ENCODE data around the gene TMPRSS9. TPM values are rescaled to one million over a fixed set of nuclear protein-coding genes. Genes with fewer than 3 reads are reported as not detected.
"Not testable (repeated sequence)": the region's sequence is repeated elsewhere in the genome, so short reads cannot be mapped to it uniquely, and the experiment has no call there.

The TMPRSS9 gene
- polyA plus RNA-seq, 1 donor: 1.9 TPM

DNA sequence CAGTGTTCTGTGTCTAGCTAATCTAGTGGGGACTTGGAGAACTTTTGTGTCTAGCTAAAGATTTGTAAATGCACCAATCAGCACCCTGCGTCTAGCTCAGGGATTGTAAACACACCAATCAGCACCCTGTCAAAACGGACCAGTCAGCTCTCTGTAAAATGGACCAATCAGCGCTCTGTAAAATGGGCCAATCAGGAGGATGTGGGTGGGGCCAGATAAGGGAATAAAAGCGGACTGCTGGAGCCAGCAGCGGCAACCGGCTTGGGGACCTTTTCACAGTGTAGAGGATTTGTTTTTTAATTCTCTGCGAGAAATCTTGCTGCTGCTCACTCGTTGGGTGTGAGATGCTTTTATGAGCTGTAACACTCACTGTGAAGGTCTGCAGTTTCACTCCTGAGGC lies 32.8 kb downstream of the TMPRSS9 start:
- not testable (repeated sequence) for H3K9me3 ChIP-seq (ENCODE audit: control insufficient read depth, low read depth, low read length)

DNA sequence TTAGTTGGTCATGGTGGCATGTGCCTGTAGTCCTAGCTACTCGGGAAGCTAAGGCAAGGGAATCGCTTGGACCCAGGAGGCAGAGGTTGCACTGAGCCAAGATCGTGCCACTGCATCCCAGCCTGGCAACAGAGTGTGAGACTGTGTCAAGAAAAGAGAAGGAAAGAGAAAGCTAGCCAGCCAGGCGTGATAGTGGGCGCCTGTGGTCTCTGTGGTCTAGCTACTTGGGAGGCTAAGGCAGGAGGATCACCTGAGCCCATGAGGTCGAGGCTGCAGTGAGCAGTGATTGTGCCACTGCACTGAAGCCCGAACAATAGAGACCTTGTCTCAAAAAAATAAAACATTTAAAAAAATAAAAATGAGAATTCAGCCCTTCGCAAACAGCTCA lies 34.0 kb downstream of the TMPRSS9 start:
- no peak for DNase-seq
- Histone ChIP-seq H3K36me3 (ENCODE audit: control insufficient read depth, insufficient read depth, low read length) (no peaks in the 10 kb centered on the region), H3K27me3 (ENCODE audit: control insufficient read depth, insufficient read depth, low read length) (no peaks in the 10 kb centered on the region), H3K27ac (ENCODE audit: low read length) (no peak overlapping the region), H3K4me1 (ENCODE audit: control insufficient read depth, insufficient read depth, low read length) (peaks cover 11% of the 10 kb centered on the region), H3K9me3 (ENCODE audit: control insufficient read depth, low read depth, low read length) (no peaks in the 10 kb centered on the region), H3K4me3 (ENCODE audit: low read length) (no peak overlapping the region)
- WGBS (ENCODE audit: insufficient coverage, low lambda C conversion rate): 92% methylated on average over 2 of the region's 8 CpGs

More for the DNA sequence above, 32.8 kb downstream of the TMPRSS9 start:
- not testable (repeated sequence) for H3K36me3 ChIP-seq (ENCODE audit: control insufficient read depth, insufficient read depth, low read length); H3K27me3 ChIP-seq (ENCODE audit: control insufficient read depth, insufficient read depth, low read length); DNase-seq; H3K4me3 ChIP-seq (ENCODE audit: low read length); H3K27ac ChIP-seq (ENCODE audit: low read length)
- H3K4me1 ChIP-seq (ENCODE audit: control insufficient read depth, insufficient read depth, low read length): peaks cover 11% of the 10 kb centered on the region
- no CpG with 5 or more reads among the region's 8 CpGs for WGBS (ENCODE audit: insufficient coverage, low lambda C conversion rate)

DNA sequence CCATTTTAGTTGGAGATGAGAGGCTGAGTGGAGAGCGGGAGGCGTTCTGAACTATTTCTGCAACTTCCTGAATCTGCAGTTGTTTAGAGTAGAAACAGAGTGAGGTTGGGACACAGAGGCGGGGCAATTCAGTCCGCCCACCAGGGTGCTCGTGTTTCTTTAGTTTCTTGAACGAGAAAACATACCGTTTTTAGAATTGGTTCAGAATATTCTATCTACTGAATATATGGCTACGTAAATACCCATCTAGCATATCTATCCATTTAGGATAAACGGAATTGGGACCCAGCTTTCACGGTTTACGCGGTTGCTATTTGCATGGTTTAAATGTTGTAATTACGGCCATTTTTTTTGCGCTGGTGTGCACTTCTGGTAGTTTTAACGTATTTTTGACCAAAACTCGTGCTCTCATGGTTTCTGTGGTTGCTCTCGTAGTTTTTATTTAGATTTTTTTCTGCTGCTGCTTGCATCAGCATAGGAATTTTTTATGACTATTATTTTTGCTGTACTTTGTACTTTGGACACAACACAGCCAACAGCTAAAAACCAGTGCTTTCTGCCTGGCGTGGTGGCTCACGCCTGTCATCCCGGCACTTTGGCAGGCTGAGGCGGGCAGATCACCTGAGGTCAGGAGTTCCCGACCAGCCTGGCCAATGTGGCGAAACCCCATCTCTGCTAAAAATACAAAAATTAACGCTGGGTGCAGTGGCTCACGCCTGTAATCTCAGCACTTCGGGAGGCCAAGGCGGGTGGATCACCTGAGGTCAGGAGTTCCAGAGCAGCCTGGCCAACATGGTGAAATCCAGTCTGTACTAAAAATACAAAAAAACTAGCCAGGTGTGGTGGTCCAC lies 34.6 kb downstream of the TMPRSS9 start:
- H3K4me3 ChIP-seq (ENCODE audit: low read length): no peak overlapping the region
- H3K36me3 ChIP-seq (ENCODE audit: control insufficient read depth, insufficient read depth, low read length): no peaks in the 10 kb centered on the region
- H3K27me3 ChIP-seq (ENCODE audit: control insufficient read depth, insufficient read depth, low read length): no peaks in the 10 kb centered on the region
- no peaks in the 10 kb centered on the region for H3K9me3 ChIP-seq (ENCODE audit: control insufficient read depth, low read depth, low read length)
- H3K4me1 ChIP-seq (ENCODE audit: control insufficient read depth, insufficient read depth, low read length): peaks cover 11% of the 10 kb centered on the region
- 63% methylated on average over 6 of the region's 27 CpGs for WGBS (ENCODE audit: insufficient coverage, low lambda C conversion rate)
- peak overlapping the region; percentile 67 for H3K27ac ChIP-seq (ENCODE audit: low read length)
- DNase-seq: peak; percentile 85 to 92

DNA sequence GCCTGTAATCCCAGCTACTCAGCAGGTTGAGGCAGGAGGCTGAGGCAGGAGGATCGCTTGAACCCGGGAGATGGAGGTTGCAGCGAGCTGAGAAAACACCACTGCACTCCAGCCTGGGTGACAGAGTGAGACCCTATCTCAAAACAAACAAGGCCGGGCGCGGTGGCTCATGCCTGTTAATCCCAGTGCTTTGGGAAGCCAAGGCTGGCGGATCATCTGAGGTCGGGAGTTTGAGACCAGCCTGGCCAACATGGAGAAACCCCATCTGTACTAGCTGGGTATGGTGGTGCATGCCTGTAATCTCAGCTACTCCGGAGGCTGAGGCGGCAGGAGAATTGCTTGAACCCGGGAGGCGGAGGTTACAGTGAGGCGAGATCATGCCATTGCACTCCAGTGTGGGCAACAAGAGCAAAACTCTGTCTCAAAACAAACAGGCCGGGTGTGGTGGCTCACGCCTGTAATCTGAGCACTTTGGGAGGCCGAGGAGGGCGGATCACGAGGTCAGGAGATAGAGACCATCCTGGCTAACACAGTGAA lies 35.3 kb downstream of the TMPRSS9 start:
- not testable (repeated sequence) for H3K36me3 ChIP-seq (ENCODE audit: control insufficient read depth, insufficient read depth, low read length); H3K9me3 ChIP-seq (ENCODE audit: control insufficient read depth, low read depth, low read length); DNase-seq; H3K27me3 ChIP-seq (ENCODE audit: control insufficient read depth, insufficient read depth, low read length); H3K4me3 ChIP-seq (ENCODE audit: low read length)
- Histone ChIP-seq H3K4me1 (ENCODE audit: control insufficient read depth, insufficient read depth, low read length) (peaks cover 11% of the 10 kb centered on the region), H3K27ac (ENCODE audit: low read length) (peak overlapping the region; percentile 67)
- no CpG with 5 or more reads among the region's 18 CpGs for WGBS (ENCODE audit: insufficient coverage, low lambda C conversion rate)

DNA sequence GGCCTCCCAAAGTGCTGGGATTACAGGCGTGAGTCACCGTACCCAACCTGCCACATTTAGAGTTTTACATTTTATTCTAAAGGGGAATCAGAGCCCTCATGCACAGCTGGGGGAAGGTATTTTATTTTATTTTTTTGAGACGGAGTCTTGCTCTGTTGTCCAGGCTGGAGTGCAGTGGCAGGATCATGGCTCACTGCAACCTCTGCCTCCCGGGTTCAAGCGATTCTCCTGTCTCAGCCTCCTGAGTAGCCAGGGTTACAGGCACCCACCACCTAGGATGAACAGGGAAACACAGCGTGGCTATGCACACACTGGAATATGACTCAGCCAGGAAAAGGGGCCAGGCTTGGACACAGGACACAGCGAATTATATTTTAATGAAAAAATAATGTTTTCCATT lies 37.1 kb downstream of the TMPRSS9 start:
- H3K27ac ChIP-seq (ENCODE audit: low read length); H3K27me3 ChIP-seq (ENCODE audit: control insufficient read depth, insufficient read depth, low read length): not testable (repeated sequence)
- WGBS (ENCODE audit: insufficient coverage, low lambda C conversion rate): no CpG with 5 or more reads among the region's 7 CpGs

DNA sequence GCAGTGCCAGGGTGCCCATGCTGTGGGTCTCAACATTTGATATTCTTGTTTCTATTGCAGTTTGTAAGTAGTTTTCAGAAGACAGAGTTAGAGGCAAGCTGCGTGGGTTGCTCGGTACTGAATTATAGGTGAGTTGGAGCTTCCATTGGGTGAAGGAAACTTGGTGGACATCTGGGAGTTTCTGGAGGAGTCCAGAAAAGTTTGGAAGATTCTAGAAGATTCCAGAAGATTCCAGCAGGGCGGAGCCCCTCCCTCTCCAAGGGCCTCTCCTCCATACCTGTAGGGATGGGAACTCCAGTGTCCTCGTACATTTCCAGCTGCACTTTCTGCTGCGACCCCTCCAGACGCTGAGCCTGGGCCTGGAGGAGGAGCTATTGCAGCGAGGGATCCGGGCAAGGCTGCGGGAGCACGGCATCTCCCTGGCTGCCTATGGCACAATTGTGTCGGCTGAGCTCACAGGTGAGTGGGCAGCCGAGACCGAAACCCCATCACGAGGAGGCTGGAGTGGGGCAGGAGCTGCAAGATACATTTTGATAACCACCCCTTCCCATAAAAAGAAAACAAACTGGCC lies 38.8 kb downstream of the TMPRSS9 start:
- Histone ChIP-seq H3K27me3 (ENCODE audit: control insufficient read depth, insufficient read depth, low read length) (no peaks in the 10 kb centered on the region), H3K36me3 (ENCODE audit: control insufficient read depth, insufficient read depth, low read length) (no peaks in the 10 kb centered on the region), H3K4me1 (ENCODE audit: control insufficient read depth, insufficient read depth, low read length) (peaks cover 11% of the 10 kb centered on the region), H3K27ac (ENCODE audit: low read length) (no peak overlapping the region), H3K4me3 (ENCODE audit: low read length) (no peak overlapping the region), H3K9me3 (ENCODE audit: control insufficient read depth, low read depth, low read length) (no peaks in the 10 kb centered on the region)
- DNase-seq: no peak
- no CpG with 5 or more reads among the region's 14 CpGs for WGBS (ENCODE audit: insufficient coverage, low lambda C conversion rate)

More for the DNA sequence above, 37.1 kb downstream of the TMPRSS9 start:
- H3K36me3 ChIP-seq (ENCODE audit: control insufficient read depth, insufficient read depth, low read length); H3K4me3 ChIP-seq (ENCODE audit: low read length); H3K9me3 ChIP-seq (ENCODE audit: control insufficient read depth, low read depth, low read length); DNase-seq: not testable (repeated sequence)
- H3K4me1 ChIP-seq (ENCODE audit: control insufficient read depth, insufficient read depth, low read length): peaks cover 11% of the 10 kb centered on the region

DNA sequence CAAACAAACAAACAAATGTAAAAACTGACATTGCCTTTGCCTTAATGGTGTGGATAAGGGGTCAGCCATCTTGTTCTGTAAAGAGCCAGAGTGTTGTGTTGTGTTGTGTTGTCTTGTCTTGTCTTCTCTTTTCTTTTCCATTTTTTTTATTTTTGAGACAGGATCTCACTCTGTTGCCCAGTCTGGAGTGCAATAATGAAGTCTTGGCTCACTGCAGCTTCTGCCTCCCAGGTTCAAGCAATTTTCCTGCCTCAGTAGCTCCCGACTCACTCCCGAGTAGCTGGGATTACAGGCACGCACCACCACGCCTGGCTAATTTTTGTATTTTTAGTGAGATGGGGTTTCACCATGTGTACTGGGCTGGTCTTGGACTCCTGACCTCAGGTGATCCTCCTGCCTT lies 39.5 kb downstream of the TMPRSS9 start:
- DNase-seq: no peak

DNA sequence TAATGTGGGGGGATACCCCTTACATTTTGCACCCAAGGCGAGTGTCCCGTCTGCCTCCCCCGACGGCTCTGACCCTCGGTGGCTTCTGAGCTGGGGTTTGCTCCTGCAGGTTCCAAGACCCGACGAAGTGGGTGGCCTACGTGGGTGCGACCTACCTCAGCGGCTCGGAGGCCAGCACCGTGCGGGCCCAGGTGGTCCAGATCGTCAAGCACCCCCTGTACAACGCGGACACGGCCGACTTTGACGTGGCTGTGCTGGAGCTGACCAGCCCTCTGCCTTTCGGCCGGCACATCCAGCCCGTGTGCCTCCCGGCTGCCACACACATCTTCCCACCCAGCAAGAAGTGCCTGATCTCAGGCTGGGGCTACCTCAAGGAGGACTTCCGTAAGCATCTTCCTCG lies 48.2 kb downstream of the TMPRSS9 start:
- Histone ChIP-seq H3K36me3 (ENCODE audit: control insufficient read depth, insufficient read depth, low read length) (no peaks in the 10 kb centered on the region), H3K27me3 (ENCODE audit: control insufficient read depth, insufficient read depth, low read length) (peaks cover 2% of the 10 kb centered on the region), H3K27ac (ENCODE audit: low read length) (no peak overlapping the region), H3K4me1 (ENCODE audit: control insufficient read depth, insufficient read depth, low read length) (no peaks in the 10 kb centered on the region), H3K9me3 (ENCODE audit: control insufficient read depth, low read depth, low read length) (peaks cover 7% of the 10 kb centered on the region), H3K4me3 (ENCODE audit: low read length) (no peak overlapping the region)
- no peak for DNase-seq
- WGBS (ENCODE audit: insufficient coverage, low lambda C conversion rate): no CpG with 5 or more reads among the region's 25 CpGs

More for the DNA sequence above, 39.5 kb downstream of the TMPRSS9 start:
- Histone ChIP-seq H3K27me3 (ENCODE audit: control insufficient read depth, insufficient read depth, low read length) (no peaks in the 10 kb centered on the region), H3K27ac (ENCODE audit: low read length) (no peak overlapping the region), H3K4me1 (ENCODE audit: control insufficient read depth, insufficient read depth, low read length) (peaks cover 6% of the 10 kb centered on the region), H3K36me3 (ENCODE audit: control insufficient read depth, insufficient read depth, low read length) (no peaks in the 10 kb centered on the region), H3K4me3 (ENCODE audit: low read length) (no peak overlapping the region), H3K9me3 (ENCODE audit: control insufficient read depth, low read depth, low read length) (no peaks in the 10 kb centered on the region)
- no CpG with 5 or more reads among the region's 4 CpGs for WGBS (ENCODE audit: insufficient coverage, low lambda C conversion rate)

DNA sequence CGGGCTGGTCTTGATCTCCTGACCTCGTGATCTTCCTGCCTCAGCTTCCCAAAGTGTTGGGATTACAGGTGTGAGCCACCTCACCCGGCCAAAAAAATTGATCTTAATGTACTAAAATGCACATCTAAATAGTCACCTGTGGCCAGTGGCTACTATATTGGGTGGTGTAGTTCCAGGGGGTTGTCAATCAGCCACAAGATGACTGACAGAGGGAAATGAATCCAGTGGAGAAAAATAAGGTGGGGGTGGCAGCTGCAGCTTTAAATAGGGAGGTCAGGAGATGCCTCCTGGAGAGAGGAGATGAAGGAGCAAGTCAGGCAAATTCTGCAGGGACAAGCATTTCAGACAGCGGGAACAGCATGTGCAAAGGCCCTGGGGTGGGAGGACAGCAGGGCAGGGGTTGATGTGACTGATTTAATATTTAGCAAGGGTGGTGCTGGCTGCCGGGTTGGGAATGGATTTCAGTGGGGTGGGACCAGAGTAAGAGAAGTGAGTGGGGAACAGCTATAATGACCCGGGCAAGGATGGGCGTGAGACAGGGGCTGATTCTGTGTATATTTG lies 49.4 kb downstream of the TMPRSS9 start:
- Histone ChIP-seq H3K4me3 (ENCODE audit: low read length) (no peak overlapping the region), H3K27me3 (ENCODE audit: control insufficient read depth, insufficient read depth, low read length) (peaks cover 2% of the 10 kb centered on the region), H3K27ac (ENCODE audit: low read length) (no peak overlapping the region), H3K9me3 (ENCODE audit: control insufficient read depth, low read depth, low read length) (peaks cover 10% of the 10 kb centered on the region), H3K36me3 (ENCODE audit: control insufficient read depth, insufficient read depth, low read length) (no peaks in the 10 kb centered on the region), H3K4me1 (ENCODE audit: control insufficient read depth, insufficient read depth, low read length) (no peaks in the 10 kb centered on the region)
- no peak for DNase-seq
- WGBS (ENCODE audit: insufficient coverage, low lambda C conversion rate): no CpG with 5 or more reads among the region's 7 CpGs

DNA sequence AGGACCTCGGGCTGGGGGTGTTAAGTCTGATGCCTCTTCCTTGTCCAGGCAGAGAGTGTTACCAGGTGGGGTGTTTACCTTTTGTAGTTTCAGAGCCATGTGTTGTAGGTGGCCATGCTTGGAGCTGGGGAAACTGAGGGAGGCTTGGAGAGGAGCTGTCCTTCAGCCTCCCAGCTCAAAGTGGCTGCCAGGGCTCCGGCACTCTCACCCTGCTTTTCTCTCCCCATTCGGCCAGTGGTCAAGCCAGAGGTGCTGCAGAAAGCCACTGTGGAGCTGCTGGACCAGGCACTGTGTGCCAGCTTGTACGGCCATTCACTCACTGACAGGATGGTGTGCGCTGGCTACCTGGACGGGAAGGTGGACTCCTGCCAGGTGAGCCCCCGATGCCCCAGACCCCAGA lies 50.0 kb downstream of the TMPRSS9 start:
- DNase-seq: no peak
- Histone ChIP-seq H3K36me3 (ENCODE audit: control insufficient read depth, insufficient read depth, low read length) (no peaks in the 10 kb centered on the region), H3K27me3 (ENCODE audit: control insufficient read depth, insufficient read depth, low read length) (peaks cover 2% of the 10 kb centered on the region), H3K4me3 (ENCODE audit: low read length) (no peak overlapping the region), H3K9me3 (ENCODE audit: control insufficient read depth, low read depth, low read length) (peaks cover 10% of the 10 kb centered on the region), H3K4me1 (ENCODE audit: control insufficient read depth, insufficient read depth, low read length) (no peaks in the 10 kb centered on the region), H3K27ac (ENCODE audit: low read length) (no peak overlapping the region)
- WGBS (ENCODE audit: insufficient coverage, low lambda C conversion rate): no CpG with 5 or more reads among the region's 7 CpGs

Measured in large intestine (tissue), 3 donors.